ENCODE data around the gene SCUBE2.

The SCUBE2 gene

GRCh38 chr11:8997451-8997850 lies 93.9 kb downstream of the SCUBE2 start:
- no peak overlapping the region for H3K4me3 ChIP-seq (ENCODE audit: insufficient read depth, low read length, poor library complexity, severe bottlenecking)
- H4K20me1 ChIP-seq (ENCODE audit: low read depth, low read length): no peaks in the 10 kb centered on the region
- TF ChIP-seq CTCF (IDR thresholded peaks at IDR 0.05; ENCODE audit: insufficient read depth, low read length, poor library complexity, severe bottlenecking): no peak
- TF ChIP-seq EZH2phosphoT487 (conservative IDR thresholded peaks at IDR 0.05; ENCODE audit: low read length): no peak
- H2AFZ ChIP-seq (ENCODE audit: low read depth, low read length, severe bottlenecking): no peak overlapping the region
- H3K4me2 ChIP-seq (ENCODE audit: low read depth, low read length, poor library complexity, severe bottlenecking): no peak overlapping the region
- no peaks in the 10 kb centered on the region for H3K9me2 ChIP-seq (replicated peaks; ENCODE audit: insufficient read depth, low read length)
- H3K9me3 ChIP-seq (ENCODE audit: insufficient read depth, low read length): no peaks in the 10 kb centered on the region
- H3K79me2 ChIP-seq (ENCODE audit: insufficient read depth, low read length): no peaks in the 10 kb centered on the region
- no peaks in the 10 kb centered on the region for H3K27me3 ChIP-seq (ENCODE audit: low read length)
- no peak overlapping the region for H3K9ac ChIP-seq (ENCODE audit: low read length)
- H3F3A ChIP-seq (ENCODE audit: insufficient read depth): no peaks in the 10 kb centered on the region
- no peak overlapping the region for H3K27ac ChIP-seq (ENCODE audit: low read depth, low read length)
- no peaks in the 10 kb centered on the region for H3K36me3 ChIP-seq (ENCODE audit: low read length)

GRCh38 chr11:8989453-8989852 lies 101.9 kb downstream of the SCUBE2 start:
- no peaks in the 10 kb centered on the region for H3K79me2 ChIP-seq (ENCODE audit: insufficient read depth, low read length)
- H3K36me3 ChIP-seq (ENCODE audit: low read length): no peaks in the 10 kb centered on the region
- H3K4me3 ChIP-seq (ENCODE audit: insufficient read depth, low read length, poor library complexity, severe bottlenecking): no peak overlapping the region
- H3K9me3 ChIP-seq (ENCODE audit: insufficient read depth, low read length): no peaks in the 10 kb centered on the region
- H3F3A ChIP-seq (ENCODE audit: insufficient read depth): no peaks in the 10 kb centered on the region
- no peak overlapping the region for H3K9ac ChIP-seq (ENCODE audit: low read length)
- H3K9me2 ChIP-seq (replicated peaks; ENCODE audit: insufficient read depth, low read length): no peaks in the 10 kb centered on the region
- TF ChIP-seq CTCF (IDR thresholded peaks at IDR 0.05; ENCODE audit: insufficient read depth, low read length, poor library complexity, severe bottlenecking) (no peak), EZH2phosphoT487 (conservative IDR thresholded peaks at IDR 0.05; ENCODE audit: low read length) (no peak)
- H3K27ac ChIP-seq (ENCODE audit: low read depth, low read length): no peak overlapping the region
- no peaks in the 10 kb centered on the region for H4K20me1 ChIP-seq (ENCODE audit: low read depth, low read length)
- H3K27me3 ChIP-seq (ENCODE audit: low read length): no peaks in the 10 kb centered on the region
- no peak overlapping the region for H2AFZ ChIP-seq (ENCODE audit: low read depth, low read length, severe bottlenecking)
- no peak overlapping the region for H3K4me2 ChIP-seq (ENCODE audit: low read depth, low read length, poor library complexity, severe bottlenecking)

GRCh38 chr11:8988329-8989234 lies 102.8 kb downstream of the SCUBE2 start:
- Histone ChIP-seq H3K9ac (ENCODE audit: low read length) (no peak overlapping the region), H3K4me2 (ENCODE audit: low read depth, low read length, poor library complexity, severe bottlenecking) (no peak overlapping the region), H3K4me3 (ENCODE audit: insufficient read depth, low read length, poor library complexity, severe bottlenecking) (no peak overlapping the region), H3K27ac (ENCODE audit: low read depth, low read length) (no peak overlapping the region), H3K27me3 (ENCODE audit: low read length) (no peaks in the 10 kb centered on the region), H3K79me2 (ENCODE audit: insufficient read depth, low read length) (no peaks in the 10 kb centered on the region), H2AFZ (ENCODE audit: low read depth, low read length, severe bottlenecking) (no peak overlapping the region), H3F3A (ENCODE audit: insufficient read depth) (no peaks in the 10 kb centered on the region), H3K9me3 (ENCODE audit: insufficient read depth, low read length) (no peaks in the 10 kb centered on the region), H3K36me3 (ENCODE audit: low read length) (no peaks in the 10 kb centered on the region), H3K9me2 (replicated peaks; ENCODE audit: insufficient read depth, low read length) (no peaks in the 10 kb centered on the region), H4K20me1 (ENCODE audit: low read depth, low read length) (no peaks in the 10 kb centered on the region)
- no peak for TF ChIP-seq EZH2phosphoT487 (conservative IDR thresholded peaks at IDR 0.05; ENCODE audit: low read length)
- TF ChIP-seq CTCF (IDR thresholded peaks at IDR 0.05; ENCODE audit: insufficient read depth, low read length, poor library complexity, severe bottlenecking): no peak
